ENCODE measurements around the gene FHOD1.

The FHOD1 gene

DNA sequence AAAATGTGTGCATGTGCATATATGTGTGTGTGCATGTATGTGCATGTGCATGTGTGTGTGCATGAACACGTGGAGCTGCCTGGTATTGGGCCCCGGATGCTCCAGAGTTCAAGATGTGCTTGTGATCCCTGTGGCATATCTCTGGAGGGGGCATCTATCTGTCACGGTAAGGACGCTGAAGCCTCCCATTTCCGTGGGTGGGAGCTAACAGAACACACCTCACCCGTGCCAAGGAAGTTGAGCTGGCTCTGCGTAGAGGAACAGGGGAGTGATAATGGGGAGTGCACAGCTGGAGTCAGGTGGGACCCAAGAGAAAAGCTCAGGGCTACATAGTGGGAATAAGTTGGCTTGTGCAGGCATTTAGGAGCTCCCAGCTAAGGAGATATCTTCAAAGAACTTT, 35.6 kb downstream of the FHOD1 start:
- 100% methylated on average over 7 of the region's 7 CpGs for WGBS (ENCODE audit: insufficient coverage)
- H3K36me3 ChIP-seq (ENCODE audit: control insufficient read depth in 4 of 4, insufficient read depth in 4 of 4, low read length in 3 of 4), result peaks cover 0 to 13% (median 6%) of the 10 kb centered on the region in 4 experiments
- H3K4me3 ChIP-seq (ENCODE audit: control insufficient read depth in 1 of 7, extremely low read depth in 1 of 7, insufficient read depth in 4 of 7, low read depth in 2 of 7, low read length in 6 of 7), result no peak overlapping the region
- H3K27me3 ChIP-seq (replicated peaks in 2 of 5; ENCODE audit: control insufficient read depth in 4 of 5, insufficient read depth in 5 of 5, low read length in 4 of 5), result no peaks in the 10 kb centered on the region
- DNase-seq, result no peak
- H3K4me1 ChIP-seq (ENCODE audit: control extremely low read depth in 1 of 4, control insufficient read depth in 4 of 4, insufficient read depth in 4 of 4, low read length in 3 of 4), result peaks cover 0 to 18% (median 11%) of the 10 kb centered on the region in 4 experiments
- no peak overlapping the region for H3K27ac ChIP-seq (ENCODE audit: insufficient read depth in 1 of 2, low read depth in 1 of 2, low read length in 2 of 2, poor library complexity in 1 of 2, severe bottlenecking in 2 of 2)
- no peaks in the 10 kb centered on the region for H3K9me3 ChIP-seq (ENCODE audit: control extremely low read depth in 1 of 5, control insufficient read depth in 4 of 5, insufficient read depth in 2 of 5, low read depth in 1 of 5, low read length in 4 of 5)
- ChIA-PET POLR2A (no interaction called here), CTCF (interaction anchor here (0.7 to 1.6 kb wide), 4 partner anchors 14 to 26 kb away, joined by 3 to 6 read pairs (median 4); partner anchors contain the start of gene E2F4)

DNA sequence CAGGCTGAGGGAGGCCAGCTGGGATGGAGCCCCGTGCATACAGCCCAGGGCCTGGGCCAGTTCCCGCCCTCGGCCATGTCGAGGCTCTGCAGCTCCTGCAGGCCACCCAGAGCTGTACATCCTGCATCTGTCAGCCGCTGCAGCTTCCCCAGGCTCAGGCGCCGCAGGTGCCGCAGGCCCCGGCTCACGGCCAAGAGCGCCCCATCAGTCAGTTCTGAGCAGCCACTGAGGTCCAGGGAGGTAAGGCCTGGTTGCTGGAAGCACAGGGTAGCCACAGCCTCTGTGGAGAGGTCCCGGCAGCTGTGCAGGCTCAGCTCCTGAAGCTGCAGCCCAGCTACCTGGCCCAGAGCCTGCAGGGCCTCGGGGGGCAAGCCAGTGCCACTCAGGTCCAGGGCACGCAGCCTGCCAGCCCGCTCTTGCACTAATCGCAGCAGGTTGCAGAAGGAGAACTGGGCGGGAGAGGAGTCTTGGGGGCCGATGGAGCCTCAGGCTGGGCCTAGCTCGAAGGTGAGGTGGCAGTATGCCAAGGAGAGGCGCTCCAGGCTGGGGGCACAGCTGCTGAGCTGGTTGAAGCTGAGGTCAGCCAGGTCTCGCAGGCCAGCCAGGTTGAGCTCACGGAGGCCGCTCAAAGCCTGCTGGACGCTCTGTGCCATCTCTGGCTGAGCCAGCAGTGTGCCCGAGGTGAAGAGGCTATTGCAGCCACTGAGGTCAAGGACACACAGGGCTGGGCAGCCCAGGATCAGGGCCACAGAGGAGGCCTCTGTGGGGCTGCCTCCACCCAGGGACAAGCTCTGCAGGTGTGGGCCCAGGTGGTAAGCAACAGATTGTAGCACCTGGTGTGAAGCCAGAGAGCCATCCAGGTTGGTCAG, 37.0 kb downstream of the FHOD1 start:
- H3K27me3 ChIP-seq (replicated peaks in 2 of 5; ENCODE audit: control insufficient read depth in 4 of 5, insufficient read depth in 5 of 5, low read length in 4 of 5), result no peaks in the 10 kb centered on the region
- H3K9me3 ChIP-seq (ENCODE audit: control extremely low read depth in 1 of 5, control insufficient read depth in 4 of 5, insufficient read depth in 2 of 5, low read depth in 1 of 5, low read length in 4 of 5), result no peaks in the 10 kb centered on the region
- H3K4me3 ChIP-seq (ENCODE audit: control insufficient read depth in 1 of 7, extremely low read depth in 1 of 7, insufficient read depth in 4 of 7, low read depth in 2 of 7, low read length in 6 of 7), result no peak overlapping the region
- peaks cover 0 to 13% (median 11%) of the 10 kb centered on the region in 4 experiments for H3K36me3 ChIP-seq (ENCODE audit: control insufficient read depth in 4 of 4, insufficient read depth in 4 of 4, low read length in 3 of 4)
- no peak overlapping the region for H3K27ac ChIP-seq (ENCODE audit: insufficient read depth in 1 of 2, low read depth in 1 of 2, low read length in 2 of 2, poor library complexity in 1 of 2, severe bottlenecking in 2 of 2)
- over 99% methylated on average over 21 of the region's 25 CpGs for WGBS (ENCODE audit: insufficient coverage)
- ChIA-PET CTCF (interaction anchor here (0.6 to 1.5 kb wide), 3 partner anchors 8 to 22 kb away, joined by 3 to 5 read pairs (median 3); no protein-coding TSS in a partner anchor), POLR2A (interaction anchor here (0.6 kb wide), 1 partner anchor 12 kb away, joined by 4 read pairs; no protein-coding TSS in a partner anchor)
- DNase-seq, result no peak
- peaks cover 0 to 6% (median 0%) of the 10 kb centered on the region in 4 experiments for H3K4me1 ChIP-seq (ENCODE audit: control extremely low read depth in 1 of 4, control insufficient read depth in 4 of 4, insufficient read depth in 4 of 4, low read length in 3 of 4)

DNA sequence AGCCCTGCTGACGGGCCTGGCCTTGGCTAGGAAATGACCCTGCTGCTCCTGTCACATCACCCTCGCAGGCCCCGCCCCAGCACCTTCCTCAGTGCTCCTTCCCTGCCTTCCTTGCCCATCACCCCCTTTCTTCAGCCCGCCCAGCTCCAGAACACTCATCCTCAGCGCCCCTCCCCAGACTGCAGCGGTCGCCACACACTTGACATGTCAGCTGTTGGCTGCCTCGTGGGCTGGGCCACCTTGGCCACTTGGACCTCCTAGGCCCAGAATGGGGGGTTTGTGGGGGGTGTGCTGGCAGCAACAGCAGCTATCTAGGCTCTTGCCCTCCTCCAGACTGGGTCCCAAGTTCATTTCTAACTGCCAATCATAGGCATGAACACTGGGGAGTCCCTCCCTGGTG, 37.7 kb downstream of the FHOD1 start:
- WGBS (ENCODE audit: insufficient coverage), result 100% methylated on average over 3 of the region's 8 CpGs
- POLR2A ChIA-PET, result no interaction called here
- no peak overlapping the region for H3K27ac ChIP-seq (ENCODE audit: insufficient read depth in 1 of 2, low read depth in 1 of 2, low read length in 2 of 2, poor library complexity in 1 of 2, severe bottlenecking in 2 of 2)
- no peak for DNase-seq
- no peaks in the 10 kb centered on the region for H3K9me3 ChIP-seq (ENCODE audit: control extremely low read depth in 1 of 5, control insufficient read depth in 4 of 5, insufficient read depth in 2 of 5, low read depth in 1 of 5, low read length in 4 of 5)
- peaks cover 0 to 6% (median 0%) of the 10 kb centered on the region in 4 experiments for H3K4me1 ChIP-seq (ENCODE audit: control extremely low read depth in 1 of 4, control insufficient read depth in 4 of 4, insufficient read depth in 4 of 4, low read length in 3 of 4)
- CTCF ChIA-PET, result interaction anchor here (0.9 to 2.4 kb wide), 4 partner anchors 11 to 192 kb away, joined by 3 to 12 read pairs (median 6); partner anchors contain the start of gene ELMO3
- H3K36me3 ChIP-seq (ENCODE audit: control insufficient read depth in 4 of 4, insufficient read depth in 4 of 4, low read length in 3 of 4), result peaks cover 0 to 12% (median 8%) of the 10 kb centered on the region in 4 experiments
- H3K27me3 ChIP-seq (replicated peaks in 2 of 5; ENCODE audit: control insufficient read depth in 4 of 5, insufficient read depth in 5 of 5, low read length in 4 of 5), result no peaks in the 10 kb centered on the region
- no peak overlapping the region for H3K4me3 ChIP-seq (ENCODE audit: control insufficient read depth in 1 of 7, extremely low read depth in 1 of 7, insufficient read depth in 4 of 7, low read depth in 2 of 7, low read length in 6 of 7)

DNA sequence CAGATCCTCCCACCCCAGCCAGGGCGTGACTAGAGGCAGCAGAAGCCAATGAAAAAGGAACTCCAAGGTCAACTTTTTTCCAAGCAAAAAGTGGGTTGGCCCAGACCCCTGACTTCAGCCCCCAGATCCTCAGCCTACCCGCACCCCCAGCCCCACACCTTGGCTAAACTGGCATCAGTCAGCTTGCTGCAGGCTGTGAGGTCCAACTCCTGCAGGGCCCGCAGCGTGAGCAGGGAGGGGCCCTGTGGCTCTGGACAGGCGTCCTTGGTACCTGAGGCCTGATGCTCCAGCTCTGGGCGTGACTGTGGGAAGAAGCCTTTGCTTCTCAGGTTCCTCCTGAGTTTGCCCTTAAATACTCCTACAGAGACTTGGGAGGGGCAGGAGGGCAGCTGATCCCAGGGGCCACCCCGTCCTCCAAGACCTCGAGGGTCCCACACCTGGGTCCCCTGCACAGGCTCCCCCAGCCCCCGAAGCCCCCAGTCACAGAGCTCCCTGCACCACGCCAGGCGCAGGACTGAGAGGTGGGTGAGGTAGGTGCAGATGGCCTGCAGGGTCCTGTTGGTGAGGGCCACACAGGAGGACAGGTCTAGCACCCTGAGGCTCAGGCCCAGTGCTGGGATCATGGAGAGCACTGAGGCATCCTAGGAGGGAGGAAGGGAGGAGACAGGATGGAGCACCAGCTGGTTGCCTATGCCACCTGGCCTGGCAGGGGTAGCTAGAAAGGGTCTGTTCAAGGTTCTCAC, 39.0 kb downstream of the FHOD1 start:
- ChIA-PET CTCF (interaction anchor here (0.9 to 2.4 kb wide), 3 partner anchors 10 to 190 kb away, joined by 3 to 12 read pairs (median 6); partner anchors contain the start of gene ELMO3), POLR2A (interaction anchor here (0.6 to 0.7 kb wide), 2 partner anchors 22 to 90 kb away, joined by 3 to 4 read pairs; no protein-coding TSS in a partner anchor)
- H3K4me1 ChIP-seq (ENCODE audit: control extremely low read depth in 1 of 4, control insufficient read depth in 4 of 4, insufficient read depth in 4 of 4, low read length in 3 of 4), result peaks cover 0 to 6% (median 0%) of the 10 kb centered on the region in 4 experiments
- H3K27me3 ChIP-seq (replicated peaks in 2 of 5; ENCODE audit: control insufficient read depth in 4 of 5, insufficient read depth in 5 of 5, low read length in 4 of 5), result no peaks in the 10 kb centered on the region
- peaks cover 0 to 22% (median 16%) of the 10 kb centered on the region in 4 experiments for H3K36me3 ChIP-seq (ENCODE audit: control insufficient read depth in 4 of 4, insufficient read depth in 4 of 4, low read length in 3 of 4)
- H3K27ac ChIP-seq (ENCODE audit: insufficient read depth in 1 of 2, low read depth in 1 of 2, low read length in 2 of 2, poor library complexity in 1 of 2, severe bottlenecking in 2 of 2), result no peak overlapping the region
- WGBS (ENCODE audit: insufficient coverage), result 96% methylated on average over 8 of the region's 11 CpGs
- DNase-seq, result no peak
- H3K4me3 ChIP-seq (ENCODE audit: control insufficient read depth in 1 of 7, extremely low read depth in 1 of 7, insufficient read depth in 4 of 7, low read depth in 2 of 7, low read length in 6 of 7), result no peak overlapping the region
- H3K9me3 ChIP-seq (ENCODE audit: control extremely low read depth in 1 of 5, control insufficient read depth in 4 of 5, insufficient read depth in 2 of 5, low read depth in 1 of 5, low read length in 4 of 5), result no peaks in the 10 kb centered on the region

DNA sequence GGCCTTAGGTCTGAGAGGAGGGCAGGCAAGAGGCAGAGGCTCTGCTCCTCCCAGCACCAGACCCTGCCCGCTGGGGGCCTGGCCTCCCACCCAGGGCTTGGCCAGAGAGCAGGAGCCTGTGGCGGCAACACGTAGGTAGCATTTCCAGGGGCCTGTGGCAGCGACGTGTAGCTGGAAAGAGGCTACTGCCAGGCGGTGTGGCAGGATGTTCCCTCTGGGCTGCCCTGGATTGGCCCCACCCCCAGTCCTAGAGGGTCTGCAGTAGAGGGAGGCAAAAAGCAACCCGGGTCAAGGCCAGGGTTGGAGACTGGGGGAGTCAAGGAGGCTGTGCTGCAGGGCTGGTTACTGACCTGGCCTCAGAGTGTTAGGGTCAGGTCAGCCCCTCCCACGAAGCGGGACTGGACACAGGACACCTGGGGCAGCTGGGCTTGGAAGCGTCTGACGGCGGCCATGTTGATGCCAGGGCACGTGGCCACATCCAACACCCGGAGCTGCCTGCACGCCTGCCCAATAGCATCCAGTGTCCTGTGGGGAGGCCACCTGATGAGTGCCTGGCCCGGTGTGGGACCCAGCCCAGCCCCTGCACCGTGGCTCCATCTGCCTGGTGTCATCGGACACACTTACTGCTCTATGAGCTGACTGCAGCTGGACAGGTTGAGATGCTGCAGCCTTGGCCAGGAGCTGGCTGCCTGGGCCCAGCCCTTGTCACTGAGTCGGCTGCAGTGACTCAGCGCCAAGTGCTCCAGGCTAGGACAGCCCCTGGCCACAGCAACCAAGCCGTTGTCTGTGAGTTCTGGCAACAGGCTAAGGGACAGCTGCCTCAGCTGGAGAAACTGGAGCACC, 39.8 kb downstream of the FHOD1 start:
- H3K4me1 ChIP-seq (ENCODE audit: control extremely low read depth in 1 of 4, control insufficient read depth in 4 of 4, insufficient read depth in 4 of 4, low read length in 3 of 4), result no peaks in the 10 kb centered on the region
- no peak overlapping the region for H3K27ac ChIP-seq (ENCODE audit: insufficient read depth in 1 of 2, low read depth in 1 of 2, low read length in 2 of 2, poor library complexity in 1 of 2, severe bottlenecking in 2 of 2)
- no peak overlapping the region for H3K4me3 ChIP-seq (ENCODE audit: control insufficient read depth in 1 of 7, extremely low read depth in 1 of 7, insufficient read depth in 4 of 7, low read depth in 2 of 7, low read length in 6 of 7)
- peaks cover 0 to 30% (median 20%) of the 10 kb centered on the region in 4 experiments for H3K36me3 ChIP-seq (ENCODE audit: control insufficient read depth in 4 of 4, insufficient read depth in 4 of 4, low read length in 3 of 4)
- 98% methylated on average over 17 of the region's 21 CpGs for WGBS (ENCODE audit: insufficient coverage)
- H3K27me3 ChIP-seq (replicated peaks in 2 of 5; ENCODE audit: control insufficient read depth in 4 of 5, insufficient read depth in 5 of 5, low read length in 4 of 5), result no peaks in the 10 kb centered on the region
- ChIA-PET POLR2A (no interaction called here), CTCF (interaction anchor here (2.4 kb wide), 1 partner anchor 9 kb away, joined by 12 read pairs; the partner anchor contains the start of gene ELMO3)
- H3K9me3 ChIP-seq (ENCODE audit: control extremely low read depth in 1 of 5, control insufficient read depth in 4 of 5, insufficient read depth in 2 of 5, low read depth in 1 of 5, low read length in 4 of 5), result no peaks in the 10 kb centered on the region
- DNase-seq, result no peak

DNA sequence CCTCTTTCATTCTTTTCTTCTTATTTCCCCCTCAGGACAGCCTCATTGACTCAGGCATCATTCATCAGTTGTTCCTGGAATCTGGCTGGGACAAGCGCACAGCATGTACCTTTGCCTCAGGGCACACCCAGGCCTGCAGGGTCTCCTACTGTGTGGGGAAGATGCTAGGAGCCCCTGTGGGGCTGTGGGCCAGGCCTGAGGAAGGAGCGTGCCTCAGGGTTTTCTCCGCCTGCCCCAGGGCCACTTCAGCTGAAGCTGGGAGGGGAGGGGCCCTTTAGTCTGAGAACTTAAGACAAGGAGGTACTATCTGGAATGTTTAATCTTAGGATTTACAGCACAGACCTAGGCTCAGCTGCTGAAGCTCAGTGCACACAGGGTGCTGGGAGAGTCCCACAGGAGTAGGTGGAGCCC, 40.4 kb downstream of the FHOD1 start:
- H3K4me1 ChIP-seq (ENCODE audit: control extremely low read depth in 1 of 4, control insufficient read depth in 4 of 4, insufficient read depth in 4 of 4, low read length in 3 of 4), result no peaks in the 10 kb centered on the region
- H3K27ac ChIP-seq (ENCODE audit: insufficient read depth in 1 of 2, low read depth in 1 of 2, low read length in 2 of 2, poor library complexity in 1 of 2, severe bottlenecking in 2 of 2), result no peak overlapping the region
- H3K9me3 ChIP-seq (ENCODE audit: control extremely low read depth in 1 of 5, control insufficient read depth in 4 of 5, insufficient read depth in 2 of 5, low read depth in 1 of 5, low read length in 4 of 5), result no peaks in the 10 kb centered on the region
- peaks cover 2 to 37% (median 25%) of the 10 kb centered on the region in 4 experiments for H3K36me3 ChIP-seq (ENCODE audit: control insufficient read depth in 4 of 4, insufficient read depth in 4 of 4, low read length in 3 of 4)
- no peaks in the 10 kb centered on the region for H3K27me3 ChIP-seq (replicated peaks in 2 of 5; ENCODE audit: control insufficient read depth in 4 of 5, insufficient read depth in 5 of 5, low read length in 4 of 5)
- no peak for DNase-seq
- H3K4me3 ChIP-seq (ENCODE audit: control insufficient read depth in 1 of 7, extremely low read depth in 1 of 7, insufficient read depth in 4 of 7, low read depth in 2 of 7, low read length in 6 of 7), result no peak overlapping the region
- POLR2A ChIA-PET, result no interaction called here
- WGBS (ENCODE audit: insufficient coverage), result 100% methylated on average over 3 of the region's 3 CpGs
- CTCF ChIA-PET, result interaction anchor here (1.0 to 4.0 kb wide), 2 partner anchors 13 to 21 kb away, joined by 3 to 17 read pairs; partner anchors contain the start of gene E2F4

Data from common myeloid progenitor, CD34-positive (primary cell).